GM23338 (cell line): Measurements from ENCODE around the gene GPRIN2.
"Not testable (repeated sequence)": the region's sequence is repeated elsewhere in the genome, so short reads cannot be mapped to it uniquely, and the experiment has no call there.

ENCODE experiments used
- CTCF ChIP-seq, 2 experiments: fragments of 200-600 bp in 1 of 2; sonication (generic) in 1 of 2; conservative IDR thresholded peaks; 2 replicates each; pipeline versions ENCODE4 v1.5.1 to v1.6.1; 2016 to 2017; ENCODE audit warnings: antibody characterized with exemption in 2 of 2, low read depth in 2 of 2, mild to moderate bottlenecking in 2 of 2, moderate library complexity in 1 of 2
- STAT1 ChIP-seq: IDR thresholded peaks from one replicate; pipeline ENCODE4 v1.6.1; 2016; ENCODE audit warnings: antibody characterized with exemption; ENCODE audit not compliant: unreplicated experiment

GRCh38 chr10:46591053-46591452 is 34.6 kb upstream of the GPRIN2 start:
- TF ChIP-seq CTCF (conservative IDR thresholded peaks at IDR 0.05; ENCODE audit: low read depth in 2 of 2); STAT1: not testable (repeated sequence)
